Activated T-helper 1 cell treated with anti-CD3 and anti-CD28 coated beads, Interleukin-12 subunit alpha, Interleukin-12 subunit beta, Interleukin-2, Interleukin-4 antibody, amounts not matched to agents 30 ng/mL and 10 ng/mL and 1 ng/mL, durations not matched to agents 14 hours and 24 hours and 36 hours (primary cell): ENCODE measurements around the gene PGAM2. TPM values are rescaled to one million over a fixed set of nuclear protein-coding genes. Genes with fewer than 3 reads are reported as not detected.

Source experiments
- DNase-seq: peaks from one replicate; pipeline ENCODE4 v3.0.0; 2021; ENCODE audit warnings: low spot score
- H3K27ac Mint-ChIP-seq: one replicate; pipeline ENCODE4 v1.8.0; 2021; ENCODE audit warnings: mild to moderate bottlenecking, mixed read lengths
- H3K27me3 Mint-ChIP-seq: one replicate; pipeline ENCODE4 v1.8.0; 2022; ENCODE audit warnings: mild to moderate bottlenecking, moderate library complexity, mixed read lengths; ENCODE audit not compliant: insufficient read depth
- H3K36me3 Mint-ChIP-seq: one replicate; pipeline ENCODE4 v1.8.0; 2021; ENCODE audit warnings: low read depth, mixed read lengths
- H3K4me1 Mint-ChIP-seq: one replicate; pipeline ENCODE4 v1.8.0; 2021; ENCODE audit warnings: low read depth, mixed read lengths
- H3K4me3 Mint-ChIP-seq: one replicate; pipeline ENCODE4 v1.8.0; 2021; ENCODE audit warnings: mild to moderate bottlenecking, moderate library complexity, mixed read lengths
- H3K9me3 Mint-ChIP-seq: one replicate; pipeline ENCODE4 v1.8.0; 2021; ENCODE audit warnings: mixed read lengths
- intact Hi-C: fragments of 100-400 bp; cut with micrococcal nuclease; formaldehyde crosslinking; loops from one replicate; pipeline ENCODE4 v1.15.1; 2024
- total RNA-seq: library from RNA; stranded (reverse); gene quantifications from 2 replicates; pipeline ENCODE4 v1.2.3, GENCODE V29; 2022

PGAM2 gene
- total RNA-seq, 1 donor from 2014 or later: 0.78 TPM

GRCh38 chr7:44100458-44101302 is 35.3 kb upstream of the PGAM2 start:
- H3K4me3 Mint-ChIP-seq: no peak overlapping the region
- H3K36me3 Mint-ChIP-seq: no peaks in the 10 kb centered on the region
- H3K27ac Mint-ChIP-seq: no peak overlapping the region
- H3K9me3 Mint-ChIP-seq: no peaks in the 10 kb centered on the region
- H3K27me3 Mint-ChIP-seq: peaks cover 19% of the 10 kb centered on the region
- peaks cover 25% of the 10 kb centered on the region for H3K4me1 Mint-ChIP-seq
- intact Hi-C loops: no loop called here
- no peak for DNase-seq

DNA sequence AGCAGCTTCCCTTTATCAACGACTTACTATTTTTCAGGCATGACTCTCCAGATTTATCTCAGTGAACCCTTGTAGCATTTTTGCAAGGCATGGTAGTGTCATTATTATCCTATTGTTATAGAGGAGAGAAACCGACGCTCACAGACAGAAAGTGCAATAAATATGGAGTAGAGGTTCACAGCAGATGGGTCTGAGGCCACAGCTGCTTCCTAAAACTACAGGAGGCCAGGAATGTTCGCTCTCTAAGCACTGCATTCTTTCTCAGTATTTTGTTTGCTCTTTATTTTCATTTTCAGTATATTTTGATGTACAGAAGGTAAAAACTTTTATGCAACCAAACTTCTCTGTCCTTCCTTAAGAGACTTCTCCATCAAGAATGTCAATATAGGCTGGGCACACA is 34.3 kb upstream of the PGAM2 start:
- intact Hi-C loops: no loop called here
- Mint-ChIP-seq H3K4me1 (peaks cover 18% of the 10 kb centered on the region), H3K36me3 (no peaks in the 10 kb centered on the region), H3K4me3 (no peak overlapping the region), H3K27me3 (peaks cover 13% of the 10 kb centered on the region), H3K9me3 (no peaks in the 10 kb centered on the region), H3K27ac (no peak overlapping the region)
- no peak for DNase-seq

DNA sequence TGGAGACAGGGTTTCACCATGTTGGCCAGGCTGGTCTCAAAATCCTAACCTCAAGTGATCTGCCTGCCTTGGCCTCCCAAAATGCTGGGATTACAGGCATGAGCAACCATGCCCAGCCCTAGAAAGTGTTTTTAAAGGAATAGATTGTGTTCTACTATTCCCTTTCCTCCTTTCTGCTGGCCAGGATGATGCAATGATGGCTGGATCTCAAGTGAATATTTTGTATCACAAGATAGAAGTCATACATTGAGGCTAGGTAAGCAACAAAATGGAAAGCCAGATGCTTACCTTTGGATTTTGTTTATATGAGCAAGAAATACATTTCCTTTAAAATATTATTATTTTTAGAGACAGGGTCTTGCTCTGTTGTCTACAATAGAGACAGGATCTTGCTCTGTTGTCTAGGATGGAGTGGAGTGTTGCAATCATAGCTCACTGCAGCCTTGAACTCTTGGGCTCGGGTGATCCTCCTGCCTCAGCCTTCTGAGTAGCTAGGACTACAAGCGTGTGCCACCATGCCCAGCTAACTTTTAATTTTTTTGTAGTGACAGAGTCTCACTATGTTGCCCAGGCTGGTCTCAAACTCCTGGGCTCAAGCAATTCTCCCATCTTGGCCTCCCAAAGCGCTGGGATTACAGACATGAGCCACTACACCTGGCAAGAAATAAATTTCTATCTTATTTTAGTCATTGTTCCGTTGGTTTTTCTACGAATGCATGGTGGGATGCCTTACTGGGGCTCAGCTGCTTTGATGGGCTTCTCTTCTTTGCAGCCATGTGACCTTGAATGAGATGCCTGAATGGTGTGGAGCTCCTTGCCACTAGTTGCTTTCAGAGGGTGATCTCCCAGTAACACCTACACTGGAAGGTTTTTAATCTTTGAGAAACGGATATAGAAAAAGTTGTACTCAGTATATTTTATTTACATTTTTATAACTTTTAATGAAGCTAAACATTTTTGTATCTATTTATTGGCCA is 33.0 kb upstream of the PGAM2 start:
- H3K36me3 Mint-ChIP-seq: no peaks in the 10 kb centered on the region
- peaks cover 11% of the 10 kb centered on the region for H3K27me3 Mint-ChIP-seq
- intact Hi-C loops: no loop called here
- H3K9me3 Mint-ChIP-seq: no peaks in the 10 kb centered on the region
- no peak overlapping the region for H3K27ac Mint-ChIP-seq
- DNase-seq: no peak
- no peak overlapping the region for H3K4me3 Mint-ChIP-seq
- H3K4me1 Mint-ChIP-seq: peaks cover 18% of the 10 kb centered on the region

GRCh38 chr7:44097064-44097932 is 31.9 kb upstream of the PGAM2 start:
- H3K27ac Mint-ChIP-seq: peak overlapping the region; percentile 75
- no peaks in the 10 kb centered on the region for H3K36me3 Mint-ChIP-seq
- H3K9me3 Mint-ChIP-seq: no peaks in the 10 kb centered on the region
- no peak overlapping the region for H3K4me3 Mint-ChIP-seq
- H3K4me1 Mint-ChIP-seq: peaks cover 18% of the 10 kb centered on the region
- H3K27me3 Mint-ChIP-seq: peaks cover 5% of the 10 kb centered on the region
- intact Hi-C loops: loop anchor here (2.0 kb wide), 1 partner anchor 14 kb away; the partner anchor contains the start of gene POLM
- no peak for DNase-seq

- H3K4me3 Mint-ChIP-seq: no peak overlapping the region
- peaks cover 2% of the 10 kb centered on the region for H3K27me3 Mint-ChIP-seq
- H3K27ac Mint-ChIP-seq: peak overlapping the region; percentile 40
- no peaks in the 10 kb centered on the region for H3K36me3 Mint-ChIP-seq
- intact Hi-C loops: loop anchor here (2.0 kb wide), 1 partner anchor 14 kb away; the partner anchor contains the start of gene POLM
- DNase-seq: no peak
- peaks cover 18% of the 10 kb centered on the region for H3K4me1 Mint-ChIP-seq
- no peaks in the 10 kb centered on the region for H3K9me3 Mint-ChIP-seq
Observed at GRCh38 chr7:44096326-44096881, 31.0 kb upstream of the PGAM2 start.

- Mint-ChIP-seq H3K9me3 (no peaks in the 10 kb centered on the region), H3K36me3 (no peaks in the 10 kb centered on the region), H3K27me3 (peaks cover 2% of the 10 kb centered on the region), H3K27ac (no peak overlapping the region), H3K4me3 (no peak overlapping the region), H3K4me1 (peaks cover 18% of the 10 kb centered on the region)
- no peak for DNase-seq
- intact Hi-C loops: loop anchor here (2.0 kb wide), 1 partner anchor 13 kb away; the partner anchor contains the start of gene POLM
Observed at GRCh38 chr7:44095781-44096180, 30.4 kb upstream of the PGAM2 start.

GRCh38 chr7:44094883-44095592 is 29.7 kb upstream of the PGAM2 start:
- H3K27me3 Mint-ChIP-seq: peaks cover 2% of the 10 kb centered on the region
- no peak overlapping the region for H3K4me3 Mint-ChIP-seq
- intact Hi-C loops: no loop called here
- H3K27ac Mint-ChIP-seq: no peak overlapping the region
- no peaks in the 10 kb centered on the region for H3K9me3 Mint-ChIP-seq
- no peak for DNase-seq
- no peaks in the 10 kb centered on the region for H3K36me3 Mint-ChIP-seq
- H3K4me1 Mint-ChIP-seq: peaks cover 18% of the 10 kb centered on the region

DNA sequence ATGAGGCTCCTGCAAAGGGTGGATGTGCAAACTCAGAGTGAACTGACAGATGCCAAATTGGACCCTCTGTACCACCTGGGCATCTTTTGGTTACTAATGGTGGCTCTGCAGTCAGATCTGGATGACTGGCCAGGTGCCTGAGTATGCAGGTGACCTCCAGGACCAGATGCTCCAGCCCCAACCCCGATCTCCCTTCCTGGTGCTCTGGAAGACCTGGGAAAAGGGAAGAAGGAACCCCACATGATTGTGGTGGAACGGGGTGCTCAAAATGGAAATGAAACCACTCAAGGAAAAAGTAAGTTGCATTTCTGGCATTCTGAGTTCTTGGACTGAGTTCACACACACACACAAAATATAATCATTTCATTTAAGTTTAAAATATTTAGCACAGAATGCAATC is 29.0 kb upstream of the PGAM2 start:
- intact Hi-C loops: no loop called here
- no peak overlapping the region for H3K4me3 Mint-ChIP-seq
- peaks cover 18% of the 10 kb centered on the region for H3K4me1 Mint-ChIP-seq
- DNase-seq: no peak
- H3K36me3 Mint-ChIP-seq: no peaks in the 10 kb centered on the region
- no peak overlapping the region for H3K27ac Mint-ChIP-seq
- peaks cover 2% of the 10 kb centered on the region for H3K27me3 Mint-ChIP-seq
- H3K9me3 Mint-ChIP-seq: no peaks in the 10 kb centered on the region

DNA sequence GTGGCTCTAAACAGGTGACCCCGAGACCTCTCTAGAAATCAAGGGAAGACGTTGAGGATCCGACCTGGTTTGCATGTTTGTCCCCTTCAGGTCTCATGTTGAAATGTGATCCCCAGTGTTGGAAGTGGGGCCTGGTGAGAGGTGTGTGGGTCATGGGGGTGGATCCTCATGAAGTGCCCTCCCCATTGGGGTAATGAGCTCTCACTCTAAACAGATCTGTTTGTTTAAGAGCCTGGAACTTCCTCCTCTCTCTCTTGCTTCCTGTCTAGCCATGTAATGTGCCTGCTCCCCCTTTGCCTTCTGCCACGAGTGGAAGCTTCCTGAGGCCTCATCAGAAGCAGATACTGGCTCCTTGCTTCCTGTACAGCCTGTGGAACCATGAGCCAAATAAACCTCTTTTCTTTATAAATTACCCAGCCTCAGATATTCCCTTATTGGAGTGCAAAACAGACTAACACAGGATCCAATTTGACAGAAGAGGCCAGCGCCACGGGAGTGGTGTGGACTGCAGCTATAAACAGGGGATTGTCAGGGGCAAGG is 27.8 kb upstream of the PGAM2 start:
- DNase-seq: no peak
- peaks cover 2% of the 10 kb centered on the region for H3K27me3 Mint-ChIP-seq
- intact Hi-C loops: no loop called here
- peaks cover 18% of the 10 kb centered on the region for H3K4me1 Mint-ChIP-seq
- no peaks in the 10 kb centered on the region for H3K9me3 Mint-ChIP-seq
- no peaks in the 10 kb centered on the region for H3K36me3 Mint-ChIP-seq
- no peak overlapping the region for H3K4me3 Mint-ChIP-seq
- H3K27ac Mint-ChIP-seq: no peak overlapping the region

- Mint-ChIP-seq H3K27ac (no peak overlapping the region), H3K4me3 (no peak overlapping the region), H3K36me3 (no peaks in the 10 kb centered on the region), H3K27me3 (no peaks in the 10 kb centered on the region), H3K9me3 (no peaks in the 10 kb centered on the region), H3K4me1 (peaks cover 9% of the 10 kb centered on the region)
- no peak for DNase-seq
- intact Hi-C loops: no loop called here
Observed at GRCh38 chr7:44087911-44088838, 22.8 kb upstream of the PGAM2 start.

- Mint-ChIP-seq H3K36me3 (no peaks in the 10 kb centered on the region), H3K4me3 (no peak overlapping the region), H3K27me3 (no peaks in the 10 kb centered on the region), H3K4me1 (peaks cover 14% of the 10 kb centered on the region), H3K9me3 (no peaks in the 10 kb centered on the region), H3K27ac (no peak overlapping the region)
- intact Hi-C loops: no loop called here
- no peak for DNase-seq
Observed at GRCh38 chr7:44086627-44087026, 21.3 kb upstream of the PGAM2 start.
